Measurements from ENCODE around the gene ERBB2. TPM values are rescaled to one million over a fixed set of nuclear protein-coding genes. Genes with fewer than 3 reads are reported as not detected.

Gene ERBB2
- total and polyA plus RNA-seq, 2 of the 4 experiments (the other 2 are of a cell fraction), result 28.7 to 33.3 TPM

DNA sequence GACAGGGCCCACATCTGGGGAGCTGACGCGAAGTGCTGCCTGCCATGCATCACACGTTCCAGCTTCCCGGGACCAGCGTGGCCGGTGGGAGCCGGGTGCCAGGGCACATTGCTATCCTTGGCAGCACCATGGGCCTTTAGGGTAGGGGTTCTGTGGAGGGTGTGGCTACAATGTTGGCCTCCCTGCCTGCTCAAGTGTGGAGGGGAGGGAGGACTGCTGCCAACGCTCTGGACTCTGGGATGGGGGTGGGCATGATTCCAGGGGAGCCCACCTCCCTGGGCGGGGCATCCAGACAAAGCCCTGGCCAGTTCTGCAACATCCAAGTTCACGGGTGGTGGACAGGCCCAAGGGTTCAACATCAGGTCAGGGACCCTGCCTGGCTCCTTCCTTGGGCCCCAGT lies 51.8 kb downstream of the ERBB2 start:
- Histone ChIP-seq H3K79me1 (ENCODE audit: low read depth in 1 of 2, low read length in 2 of 2) (no peaks in the 10 kb centered on the region; a peak in 1 of 4 replicates), H4K8ac (ENCODE audit: low read depth in 2 of 2, low read length in 2 of 2) (no peak overlapping the region), H3K4me3 (ENCODE audit: insufficient read depth, low read depth, low read length) (no peak overlapping the region), H2BK15ac (ENCODE audit: low read depth, low read length) (no peak overlapping the region), H3K18ac (ENCODE audit: low read depth, low read length) (no peak overlapping the region), H3K4ac (ENCODE audit: low read depth, low read length) (no peak overlapping the region), H2BK120ac (ENCODE audit: low read depth, low read length) (no peak overlapping the region), H3K27ac (ENCODE audit: insufficient read depth, low read length) (no peak overlapping the region), H3K23ac (ENCODE audit: low read depth, low read length) (no peak overlapping the region), H3K56ac (ENCODE audit: extremely low read depth, insufficient read depth, low read length) (no peak overlapping the region), H3K14ac (replicated peaks; ENCODE audit: low read depth, low read length) (no peak overlapping the region), H3K9me3 (ENCODE audit: control insufficient read depth, insufficient read depth, low read length) (no peaks in the 10 kb centered on the region), H3K4me2 (ENCODE audit: low read depth, low read length) (no peak overlapping the region), H4K5ac (ENCODE audit: low read depth, low read length) (no peak overlapping the region), H2BK5ac (ENCODE audit: low read depth, low read length, poor library complexity, severe bottlenecking) (no peak overlapping the region), H2AK5ac (ENCODE audit: low read depth, low read length) (no peak overlapping the region), H2BK20ac (ENCODE audit: low read depth, low read length) (no peak overlapping the region), H3K9ac (ENCODE audit: low read depth, low read length) (no peak overlapping the region), H2AK9ac (replicated peaks; ENCODE audit: low read depth, low read length, poor library complexity) (peak overlapping the region; percentile 78), H3K4me1 (ENCODE audit: control insufficient read depth, insufficient read depth, low read length) (peaks cover 7% of the 10 kb centered on the region), H3K36me3 (ENCODE audit: control insufficient read depth, insufficient read depth, low read length) (no peaks in the 10 kb centered on the region), H4K20me1 (ENCODE audit: insufficient read depth, low read length) (no peaks in the 10 kb centered on the region), H3K9me1 (ENCODE audit: insufficient read depth, low read length) (no peaks in the 10 kb centered on the region; the same call in 1 of the 2 replicates), H4K91ac (ENCODE audit: insufficient read depth, low read depth, low read length) (no peak overlapping the region), H3K27me3 (ENCODE audit: control insufficient read depth, insufficient read depth, low read length) (peaks cover 16% of the 10 kb centered on the region), H2AFZ (replicated peaks; ENCODE audit: low read length, poor library complexity) (no peak overlapping the region)
- intact Hi-C loops (cut with micrococcal nuclease), result no loop called here
- POLR2A ChIA-PET (ENCODE audit: unreplicated experiment), result no interaction called here
- in situ Hi-C loops (cut with MboI; ENCODE audit: low sequenced_read_pairs), result no loop called here
- no peak for DNase-seq
- dilution Hi-C loops (cut with HindIII; ENCODE audit: low sequenced_read_pairs, unreplicated experiment), result no loop called here
- no peak for ATAC-seq (ENCODE audit: low read depth)
- TF ChIP-seq SMC3 (IDR thresholded peaks at IDR 0.05; ENCODE audit: low read depth, low read length), result no peak
- no peak for TF ChIP-seq BHLHE40 (IDR thresholded peaks at IDR 0.05; ENCODE audit: low read depth, low read length)
- TF ChIP-seq, protein P1, sequence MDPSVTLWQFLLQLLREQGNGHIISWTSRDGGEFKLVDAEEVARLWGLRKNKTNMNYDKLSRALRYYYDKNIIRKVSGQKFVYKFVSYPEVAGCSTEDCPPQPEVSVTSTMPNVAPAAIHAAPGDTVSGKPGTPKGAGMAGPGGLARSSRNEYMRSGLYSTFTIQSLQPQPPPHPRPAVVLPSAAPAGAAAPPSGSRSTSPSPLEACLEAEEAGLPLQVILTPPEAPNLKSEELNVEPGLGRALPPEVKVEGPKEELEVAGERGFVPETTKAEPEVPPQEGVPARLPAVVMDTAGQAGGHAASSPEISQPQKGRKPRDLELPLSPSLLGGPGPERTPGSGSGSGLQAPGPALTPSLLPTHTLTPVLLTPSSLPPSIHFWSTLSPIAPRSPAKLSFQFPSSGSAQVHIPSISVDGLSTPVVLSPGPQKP (IDR thresholded peaks at IDR 0.05; ENCODE audit: borderline replicate concordance, low read depth, low read length), result no peak
- TF ChIP-seq FOS (IDR thresholded peaks at IDR 0.05; ENCODE audit: low read depth, low read length), result no peak
- TF ChIP-seq, protein P2, sequence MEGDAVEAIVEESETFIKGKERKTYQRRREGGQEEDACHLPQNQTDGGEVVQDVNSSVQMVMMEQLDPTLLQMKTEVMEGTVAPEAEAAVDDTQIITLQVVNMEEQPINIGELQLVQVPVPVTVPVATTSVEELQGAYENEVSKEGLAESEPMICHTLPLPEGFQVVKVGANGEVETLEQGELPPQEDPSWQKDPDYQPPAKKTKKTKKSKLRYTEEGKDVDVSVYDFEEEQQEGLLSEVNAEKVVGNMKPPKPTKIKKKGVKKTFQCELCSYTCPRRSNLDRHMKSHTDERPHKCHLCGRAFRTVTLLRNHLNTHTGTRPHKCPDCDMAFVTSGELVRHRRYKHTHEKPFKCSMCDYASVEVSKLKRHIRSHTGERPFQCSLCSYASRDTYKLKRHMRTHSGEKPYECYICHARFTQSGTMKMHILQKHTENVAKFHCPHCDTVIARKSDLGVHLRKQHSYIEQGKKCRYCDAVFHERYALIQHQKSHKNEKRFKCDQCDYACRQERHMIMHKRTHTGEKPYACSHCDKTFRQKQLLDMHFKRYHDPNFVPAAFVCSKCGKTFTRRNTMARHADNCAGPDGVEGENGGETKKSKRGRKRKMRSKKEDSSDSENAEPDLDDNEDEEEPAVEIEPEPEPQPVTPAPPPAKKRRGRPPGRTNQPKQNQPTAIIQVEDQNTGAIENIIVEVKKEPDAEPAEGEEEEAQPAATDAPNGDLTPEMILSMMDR (conservative IDR thresholded peaks at IDR 0.05; ENCODE audit: low read depth, low read length), result no peak
- TF ChIP-seq NFE2L2 (IDR thresholded peaks at IDR 0.05; ENCODE audit: low read depth, low read length), result no peak
- TF ChIP-seq RFX5 (IDR thresholded peaks at IDR 0.05; ENCODE audit: low read depth, low read length), result no peak
- TF ChIP-seq MAFK (IDR thresholded peaks at IDR 0.05; ENCODE audit: low read depth, low read length), result no peak
- no peak for TF ChIP-seq MXI1 (IDR thresholded peaks at IDR 0.05; ENCODE audit: borderline replicate concordance, low read depth, low read length)
- TF ChIP-seq RAD21 (IDR thresholded peaks at IDR 0.05; ENCODE audit: low read length), result no peak
- TF ChIP-seq RCOR1 (IDR thresholded peaks at IDR 0.05; ENCODE audit: insufficient replicate concordance, low read length), result no peak
- no TSS peak for BruUV-seq (replicated peaks)
- CTCF ChIA-PET, result no interaction called here
- WGBS, 2 experiments (ENCODE audit: extremely low coverage in 2 of 2, insufficient read length in 1 of 2), result 58% methylated on average over 10 of the region's 10 CpGs; no CpG with 5 or more reads in 1 of the 2 experiments

Measured in IMR-90 (cell line).